Stimulated activated naive CD8-positive, alpha-beta T cell treated with anti-CD3 and anti-CD28 coated beads, Interleukin-15, Interleukin-2, amounts not matched to agents 100 ng/mL and 50 ng/mL, for 24 hours (primary cell): ENCODE results near the gene OPA1.

Experiments
- H3K27ac Mint-ChIP-seq: one replicate; pipeline ENCODE4 v1.8.0; 2021; ENCODE audit warnings: mild to moderate bottlenecking, mixed read lengths
- H3K27me3 Mint-ChIP-seq: one replicate; pipeline ENCODE4 v1.8.0; 2021; ENCODE audit warnings: mixed read lengths
- H3K36me3 Mint-ChIP-seq: one replicate; pipeline ENCODE4 v1.8.0; 2021; ENCODE audit warnings: low read depth, mixed read lengths
- H3K4me1 Mint-ChIP-seq: one replicate; pipeline ENCODE4 v1.8.0; 2021; ENCODE audit warnings: low read depth, mixed read lengths
- H3K4me3 Mint-ChIP-seq: one replicate; pipeline ENCODE4 v1.8.0; 2021; ENCODE audit warnings: mild to moderate bottlenecking, mixed read lengths
- H3K9me3 Mint-ChIP-seq: one replicate; pipeline ENCODE4 v1.8.0; 2021; ENCODE audit warnings: mixed read lengths

OPA1 gene

GRCh38 chr3:193701953-193702635 lies 109.1 kb downstream of the OPA1 start:
- H3K36me3 Mint-ChIP-seq = peaks cover 27% of the 10 kb centered on the region
- no peaks in the 10 kb centered on the region for H3K9me3 Mint-ChIP-seq
- H3K27me3 Mint-ChIP-seq = no peaks in the 10 kb centered on the region
- no peak overlapping the region for H3K27ac Mint-ChIP-seq
- H3K4me3 Mint-ChIP-seq = no peak overlapping the region
- H3K4me1 Mint-ChIP-seq = no peaks in the 10 kb centered on the region

GRCh38 chr3:193702967-193703366 lies 110.0 kb downstream of the OPA1 start:
- peaks cover 23% of the 10 kb centered on the region for H3K36me3 Mint-ChIP-seq
- H3K4me1 Mint-ChIP-seq = no peaks in the 10 kb centered on the region
- H3K4me3 Mint-ChIP-seq = no peak overlapping the region
- no peak overlapping the region for H3K27ac Mint-ChIP-seq
- H3K27me3 Mint-ChIP-seq = no peaks in the 10 kb centered on the region
- H3K9me3 Mint-ChIP-seq = no peaks in the 10 kb centered on the region

- Mint-ChIP-seq H3K36me3 (peaks cover 10% of the 10 kb centered on the region), H3K4me1 (no peaks in the 10 kb centered on the region), H3K27ac (no peak overlapping the region), H3K4me3 (no peak overlapping the region), H3K27me3 (no peaks in the 10 kb centered on the region), H3K9me3 (no peaks in the 10 kb centered on the region)
Observed at GRCh38 chr3:193704431-193704830, 111.4 kb downstream of the OPA1 start.

- Mint-ChIP-seq H3K27me3 (no peaks in the 10 kb centered on the region), H3K9me3 (no peaks in the 10 kb centered on the region), H3K36me3 (no peaks in the 10 kb centered on the region), H3K4me3 (no peak overlapping the region), H3K27ac (no peak overlapping the region), H3K4me1 (no peaks in the 10 kb centered on the region)
Observed at GRCh38 chr3:193708270-193708669, 115.3 kb downstream of the OPA1 start.

DNA sequence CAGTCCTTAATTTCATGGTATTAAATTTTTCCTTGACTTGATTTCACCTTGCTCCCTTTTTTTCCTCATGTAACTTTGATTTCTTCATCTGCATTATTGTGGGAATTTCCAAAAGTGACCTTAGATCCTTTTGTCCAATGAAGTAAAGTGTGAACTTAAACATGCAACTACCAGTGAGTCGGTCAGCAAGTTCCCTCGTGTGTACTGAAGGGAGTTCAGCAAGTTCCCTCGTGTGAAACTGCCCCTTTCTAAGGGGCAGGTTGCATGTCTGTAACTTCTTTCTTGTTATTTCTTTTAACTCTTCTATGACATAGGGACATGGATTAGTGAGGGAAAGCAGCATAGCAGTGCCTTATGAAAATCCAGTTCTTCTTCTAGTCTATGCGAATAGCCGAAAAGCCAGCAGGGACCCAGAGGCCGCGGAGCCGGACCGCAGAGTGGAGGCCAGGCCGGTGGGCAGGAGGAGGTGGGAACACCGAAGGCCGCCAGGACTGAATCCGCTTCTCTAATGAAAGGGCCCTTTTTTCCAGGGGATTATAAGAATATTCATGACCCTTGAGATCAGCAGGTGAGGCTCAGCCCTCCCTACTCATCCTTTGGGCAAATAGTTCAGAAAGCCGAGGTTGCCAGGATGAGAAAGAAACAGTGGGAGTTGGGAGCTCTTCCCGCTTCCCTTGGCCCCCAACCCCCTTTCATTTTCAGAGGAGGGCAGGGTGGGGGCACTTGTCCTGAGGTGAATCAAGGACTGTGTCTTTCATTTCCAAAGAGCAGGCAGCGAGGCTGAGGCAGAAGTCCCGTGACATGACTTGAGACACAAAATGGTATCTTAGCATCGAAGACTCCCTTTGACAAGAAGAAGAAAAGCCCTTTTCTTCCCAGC lies 117.5 kb downstream of the OPA1 start:
- Mint-ChIP-seq H3K27me3 (no peaks in the 10 kb centered on the region), H3K36me3 (peaks cover 8% of the 10 kb centered on the region), H3K4me1 (no peaks in the 10 kb centered on the region), H3K9me3 (peaks cover 7% of the 10 kb centered on the region), H3K4me3 (no peak overlapping the region), H3K27ac (no peak overlapping the region)

- Mint-ChIP-seq H3K4me3 (no peak overlapping the region), H3K36me3 (peaks cover 8% of the 10 kb centered on the region), H3K4me1 (no peaks in the 10 kb centered on the region), H3K27ac (no peak overlapping the region), H3K27me3 (no peaks in the 10 kb centered on the region), H3K9me3 (peaks cover 7% of the 10 kb centered on the region)
Observed at GRCh38 chr3:193711166-193711485, 118.1 kb downstream of the OPA1 start.

DNA sequence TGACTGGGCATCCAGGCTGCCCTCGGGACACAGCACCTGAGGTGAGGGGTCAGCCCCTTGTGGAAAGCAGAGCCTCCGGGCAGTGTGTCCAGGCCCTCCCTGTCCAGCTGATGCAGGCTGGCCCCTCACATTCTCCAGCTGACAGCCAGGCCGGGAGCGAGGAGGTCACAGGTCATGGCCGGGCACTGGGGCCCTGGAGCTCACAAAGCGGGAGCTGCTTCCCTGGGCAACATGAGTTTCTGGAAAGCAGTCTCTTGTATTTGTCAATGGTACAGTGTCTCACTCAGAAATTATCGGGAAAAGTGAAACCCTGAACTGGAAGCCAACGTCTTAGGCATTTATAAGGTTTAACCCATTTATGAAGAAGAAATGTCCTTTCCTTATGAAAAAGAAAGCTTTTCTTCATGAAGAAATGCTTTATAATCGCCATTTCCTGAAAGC lies 118.5 kb downstream of the OPA1 start:
- H3K9me3 Mint-ChIP-seq = peaks cover 7% of the 10 kb centered on the region
- peaks cover 8% of the 10 kb centered on the region for H3K36me3 Mint-ChIP-seq
- H3K4me3 Mint-ChIP-seq = no peak overlapping the region
- H3K4me1 Mint-ChIP-seq = no peaks in the 10 kb centered on the region
- H3K27ac Mint-ChIP-seq = no peak overlapping the region
- no peaks in the 10 kb centered on the region for H3K27me3 Mint-ChIP-seq

- Mint-ChIP-seq H3K27ac (no peak overlapping the region), H3K4me3 (no peak overlapping the region), H3K36me3 (peaks cover 8% of the 10 kb centered on the region), H3K4me1 (no peaks in the 10 kb centered on the region), H3K9me3 (peaks cover 7% of the 10 kb centered on the region), H3K27me3 (no peaks in the 10 kb centered on the region)
Observed at GRCh38 chr3:193711964-193712598, 119.1 kb downstream of the OPA1 start.

DNA sequence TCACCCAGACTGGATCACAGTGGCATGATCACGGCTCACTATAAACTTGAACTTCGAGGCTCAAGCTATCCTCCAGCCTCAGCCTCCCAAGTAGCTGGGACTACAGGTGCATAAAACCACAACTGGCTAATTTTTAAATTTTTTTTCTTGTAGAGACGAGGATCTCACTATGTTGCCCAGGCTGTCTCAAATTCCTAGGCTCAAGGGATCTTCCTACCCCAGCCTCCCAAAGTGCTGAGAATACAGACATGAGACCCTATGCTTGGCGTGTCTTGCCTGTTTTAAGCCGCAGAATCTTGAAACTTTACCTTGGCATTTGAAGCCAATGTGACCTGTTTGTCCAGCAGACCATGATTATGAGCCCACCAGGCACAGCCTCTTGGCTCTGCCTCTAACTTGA lies 119.9 kb downstream of the OPA1 start:
- H3K27me3 Mint-ChIP-seq = no peaks in the 10 kb centered on the region
- no peak overlapping the region for H3K4me3 Mint-ChIP-seq
- H3K27ac Mint-ChIP-seq = no peak overlapping the region
- H3K36me3 Mint-ChIP-seq = peaks cover 8% of the 10 kb centered on the region
- H3K9me3 Mint-ChIP-seq = peaks cover 7% of the 10 kb centered on the region
- no peaks in the 10 kb centered on the region for H3K4me1 Mint-ChIP-seq

GRCh38 chr3:193714523-193715137 lies 121.6 kb downstream of the OPA1 start:
- H3K27me3 Mint-ChIP-seq = no peaks in the 10 kb centered on the region
- H3K36me3 Mint-ChIP-seq = peaks cover 8% of the 10 kb centered on the region
- H3K4me1 Mint-ChIP-seq = no peaks in the 10 kb centered on the region
- H3K4me3 Mint-ChIP-seq = no peak overlapping the region
- no peak overlapping the region for H3K27ac Mint-ChIP-seq
- H3K9me3 Mint-ChIP-seq = peaks cover 7% of the 10 kb centered on the region

GRCh38 chr3:193716150-193716549 lies 123.1 kb downstream of the OPA1 start:
- Mint-ChIP-seq H3K27me3 (no peaks in the 10 kb centered on the region), H3K27ac (no peak overlapping the region), H3K4me3 (no peak overlapping the region), H3K4me1 (no peaks in the 10 kb centered on the region), H3K36me3 (peaks cover 8% of the 10 kb centered on the region), H3K9me3 (peaks cover 7% of the 10 kb centered on the region)

- H3K36me3 Mint-ChIP-seq = no peaks in the 10 kb centered on the region
- H3K4me3 Mint-ChIP-seq = no peak overlapping the region
- no peaks in the 10 kb centered on the region for H3K9me3 Mint-ChIP-seq
Observed at GRCh38 chr3:193719735-193720134, 126.7 kb downstream of the OPA1 start.

DNA sequence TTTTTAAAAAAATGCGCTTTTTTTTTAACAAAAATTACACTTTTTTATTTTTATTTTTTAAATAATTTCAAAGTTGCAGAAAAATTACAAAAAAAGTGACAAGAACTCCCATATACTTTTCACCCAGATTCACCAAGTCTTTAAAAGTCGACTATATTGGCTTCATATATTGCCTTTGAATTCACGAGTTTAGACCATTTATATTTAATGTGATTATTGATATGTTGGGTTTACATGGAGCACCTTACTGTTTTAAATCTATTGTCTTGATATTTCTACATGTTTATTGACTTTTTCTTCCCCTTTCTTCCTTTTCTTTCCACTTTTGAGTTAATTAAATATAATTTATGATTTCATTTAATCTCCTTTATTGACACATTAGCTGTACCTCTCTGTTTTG lies 127.2 kb downstream of the OPA1 start:
- Mint-ChIP-seq H3K36me3 (no peaks in the 10 kb centered on the region), H3K27me3 (peaks cover 13% of the 10 kb centered on the region), H3K27ac (no peak overlapping the region), H3K4me3 (no peak overlapping the region), H3K4me1 (no peaks in the 10 kb centered on the region), H3K9me3 (no peaks in the 10 kb centered on the region)

More at GRCh38 chr3:193719735-193720134, 126.7 kb downstream of the OPA1 start:
- Mint-ChIP-seq H3K27me3 (peaks cover 13% of the 10 kb centered on the region), H3K4me1 (no peaks in the 10 kb centered on the region), H3K27ac (no peak overlapping the region)

GRCh38 chr3:193722566-193722965 lies 129.6 kb downstream of the OPA1 start:
- Mint-ChIP-seq H3K36me3 (no peaks in the 10 kb centered on the region), H3K9me3 (no peaks in the 10 kb centered on the region), H3K27me3 (peaks cover 13% of the 10 kb centered on the region), H3K27ac (no peak overlapping the region), H3K4me3 (no peak overlapping the region), H3K4me1 (no peaks in the 10 kb centered on the region)

DNA sequence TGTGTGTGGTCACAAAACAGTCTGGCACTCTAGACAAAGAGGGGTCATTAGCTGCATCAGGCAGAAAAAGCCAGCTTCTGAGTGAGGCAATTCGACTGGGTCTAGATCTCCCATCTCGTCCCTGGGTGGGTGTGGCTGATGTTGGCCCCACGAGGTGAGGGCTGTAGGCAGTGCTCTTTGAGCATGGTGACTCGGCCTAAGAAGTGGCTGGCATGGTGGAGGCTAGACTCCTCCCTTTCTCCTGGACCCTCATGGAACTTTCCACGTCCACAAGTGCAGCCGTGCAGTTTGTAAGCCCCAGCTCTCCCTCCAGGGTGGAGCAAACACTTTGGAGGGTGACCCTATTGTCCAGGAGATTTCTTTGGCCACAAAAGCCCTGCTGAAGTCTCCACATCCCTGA lies 134.1 kb downstream of the OPA1 start:
- Mint-ChIP-seq H3K4me3 (no peak overlapping the region), H3K27me3 (peaks cover 10% of the 10 kb centered on the region), H3K9me3 (no peaks in the 10 kb centered on the region), H3K27ac (no peak overlapping the region), H3K36me3 (no peaks in the 10 kb centered on the region), H3K4me1 (no peaks in the 10 kb centered on the region)
